GM21825 (cell line): Measurements from ENCODE around the gene PGP.

Source experiments
- ATAC-seq: cut with Tn5 transposase; IDR thresholded peaks from one replicate; pipeline ENCODE4 v1.9.1; 2021; ENCODE audit warnings: mild to moderate bottlenecking, moderate library complexity; ENCODE audit not compliant: unreplicated experiment

The PGP gene

DNA sequence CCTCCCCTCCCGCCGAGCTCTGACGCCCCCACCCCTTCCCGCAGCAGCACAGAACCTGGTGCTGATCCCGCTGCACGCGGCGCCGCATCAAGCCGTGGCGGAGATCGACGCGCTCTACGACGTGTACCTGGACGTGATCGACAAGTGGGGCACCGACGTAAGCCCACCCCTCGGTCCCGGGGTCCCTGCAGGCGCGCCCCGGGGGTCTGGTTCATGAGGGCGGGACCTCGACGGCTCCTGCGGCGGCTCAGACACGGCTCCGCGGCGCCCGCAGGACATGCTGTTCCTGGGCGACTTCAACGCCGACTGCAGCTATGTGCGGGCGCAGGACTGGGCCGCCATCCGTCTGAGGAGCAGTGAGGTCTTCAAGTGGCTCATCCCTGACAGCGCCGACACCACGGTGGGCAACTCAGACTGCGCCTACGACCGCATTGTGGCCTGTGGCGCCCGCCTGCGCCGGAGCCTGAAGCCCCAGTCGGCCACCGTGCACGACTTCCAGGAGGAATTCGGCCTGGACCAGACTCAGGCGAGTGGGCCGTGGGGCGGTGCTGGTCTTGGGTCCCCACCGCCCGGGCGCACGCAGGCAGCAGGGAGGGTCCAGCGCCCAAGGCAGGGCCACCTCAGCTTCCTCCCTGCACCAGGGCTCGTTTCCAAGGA, 23.0 kb upstream of the PGP start:
- ATAC-seq: no peak

- no peak for ATAC-seq
Observed at GRCh38 chr16:2237102-2237482, 22.5 kb upstream of the PGP start.

- ATAC-seq: no peak
Observed at GRCh38 chr16:2236337-2237101, 21.9 kb upstream of the PGP start, which contains the start of gene DNASE1L2. Gene DNASE1L2, plus strand, starts transcription at chr16:2236444. Its CDS starts 373 bp downstream, at chr16:2236817.

DNA sequence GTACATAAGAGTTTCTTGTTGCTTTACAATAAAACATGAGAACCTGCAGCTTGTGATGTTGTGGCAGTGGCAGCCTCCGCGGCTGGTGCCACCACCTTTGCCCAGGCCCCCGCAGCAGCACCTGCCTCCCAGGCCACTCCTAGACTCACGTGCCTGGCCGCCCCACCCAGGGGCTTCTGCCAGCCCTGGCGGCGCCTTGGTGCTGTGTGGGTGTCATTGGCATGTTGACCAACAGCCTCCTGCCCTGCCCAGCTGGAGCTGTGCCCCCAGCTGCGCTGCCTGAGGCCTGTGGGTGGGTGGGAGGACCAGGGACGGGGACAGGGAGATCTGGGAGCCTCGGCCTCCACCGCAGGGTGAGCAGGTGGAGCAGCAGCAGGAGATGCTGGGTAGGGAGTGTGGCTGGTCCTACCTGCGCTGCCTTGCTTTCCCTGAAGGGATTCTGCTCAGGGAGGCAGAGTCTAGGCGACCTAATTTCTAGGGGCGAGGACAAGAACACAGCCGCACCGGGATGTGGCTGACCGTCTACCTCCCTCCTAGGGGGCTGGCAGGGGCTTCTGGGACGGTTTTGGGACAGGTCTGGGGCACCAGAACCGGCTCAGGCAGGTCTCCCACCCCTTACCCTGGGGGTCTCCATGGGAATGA, 21.2 kb upstream of the PGP start:
- ATAC-seq: no peak

GRCh38 chr16:2235234-2235651, 20.6 kb upstream of the PGP start:
- ATAC-seq: no peak

GRCh38 chr16:2234813-2235170, 20.2 kb upstream of the PGP start:
- ATAC-seq: no peak

DNA sequence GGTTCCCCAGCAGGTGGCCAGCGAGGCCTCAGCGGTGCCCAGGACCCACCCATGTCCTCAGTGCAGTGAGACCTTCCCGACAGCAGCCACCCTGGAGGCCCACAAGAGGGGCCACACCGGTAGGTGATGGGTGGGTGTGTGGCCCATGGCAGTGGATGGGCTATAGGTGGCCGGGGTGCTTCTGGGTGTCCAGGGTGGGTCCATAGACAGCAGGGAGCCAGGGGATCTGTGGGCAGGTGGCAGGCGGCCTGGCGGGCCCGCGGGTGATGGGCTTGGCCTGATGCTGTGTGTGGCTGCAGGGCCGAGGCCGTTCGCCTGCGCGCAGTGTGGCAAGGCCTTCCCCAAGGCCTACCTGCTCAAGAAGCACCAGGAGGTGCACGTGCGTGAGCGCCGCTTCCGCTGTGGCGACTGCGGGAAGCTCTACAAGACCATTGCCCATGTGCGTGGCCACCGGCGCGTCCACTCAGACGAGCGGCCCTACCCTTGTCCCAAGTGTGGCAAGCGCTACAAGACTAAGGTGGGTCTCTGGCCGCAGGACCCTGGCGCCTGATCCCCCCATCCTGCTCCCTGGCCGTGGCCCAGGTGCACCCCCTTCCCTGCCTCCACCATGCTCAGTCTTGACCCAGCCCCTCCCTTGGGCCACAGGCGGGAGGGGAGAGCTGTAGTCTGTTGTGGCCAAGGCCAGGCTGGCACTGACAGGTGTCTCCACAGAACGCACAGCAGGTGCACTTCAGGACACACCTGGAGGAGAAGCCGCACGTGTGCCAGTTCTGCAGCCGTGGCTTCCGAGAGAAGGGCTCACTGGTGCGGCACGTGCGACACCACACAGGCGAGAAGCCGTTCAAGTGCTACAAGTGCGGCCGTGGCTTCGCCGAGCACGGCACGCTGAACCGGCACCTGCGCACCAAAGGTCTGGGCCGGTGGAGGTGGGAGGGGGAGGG, 19.5 kb upstream of the PGP start:
- ATAC-seq: no peak

DNA sequence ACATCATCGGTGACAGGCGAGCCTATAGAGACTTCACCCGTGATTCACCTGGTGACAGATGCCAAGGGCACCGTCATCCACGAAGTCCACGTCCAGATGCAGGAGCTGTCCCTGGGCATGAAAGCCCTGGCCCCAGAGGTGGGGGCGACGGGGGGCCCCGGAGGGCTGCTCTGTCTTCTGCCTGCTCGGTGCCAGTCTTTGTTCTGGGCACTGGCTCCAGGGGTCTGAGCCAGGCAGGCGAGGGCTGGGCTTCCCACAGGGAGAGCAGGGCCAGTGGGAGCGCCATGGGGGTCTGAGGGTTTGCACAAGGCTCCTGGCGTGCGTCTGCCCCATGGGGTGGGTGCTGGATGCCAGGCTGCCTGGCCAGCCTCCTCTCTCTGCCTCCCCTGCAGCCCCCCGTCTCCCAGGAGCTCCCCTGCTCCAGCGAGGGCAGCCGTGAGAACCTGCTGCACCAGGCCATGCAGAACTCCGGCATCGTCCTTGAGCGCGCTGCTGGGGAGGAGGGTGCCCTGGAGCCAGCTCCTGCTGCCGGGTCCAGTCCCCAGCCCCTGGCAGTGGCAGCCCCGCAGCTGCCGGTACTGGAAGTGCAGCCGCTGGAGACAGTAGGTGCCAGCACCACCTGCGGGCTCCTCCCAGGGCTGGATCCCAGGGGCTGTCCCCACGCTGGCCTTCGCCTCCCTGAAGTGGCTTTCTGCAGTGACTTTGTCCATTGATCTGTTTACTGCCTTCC, 18.6 kb upstream of the PGP start:
- ATAC-seq: no peak

- ATAC-seq: no peak
Observed at GRCh38 chr16:2232094-2232990, 17.7 kb upstream of the PGP start.

- ATAC-seq: no peak
Observed at GRCh38 chr16:2231016-2231931, 16.6 kb upstream of the PGP start.

DNA sequence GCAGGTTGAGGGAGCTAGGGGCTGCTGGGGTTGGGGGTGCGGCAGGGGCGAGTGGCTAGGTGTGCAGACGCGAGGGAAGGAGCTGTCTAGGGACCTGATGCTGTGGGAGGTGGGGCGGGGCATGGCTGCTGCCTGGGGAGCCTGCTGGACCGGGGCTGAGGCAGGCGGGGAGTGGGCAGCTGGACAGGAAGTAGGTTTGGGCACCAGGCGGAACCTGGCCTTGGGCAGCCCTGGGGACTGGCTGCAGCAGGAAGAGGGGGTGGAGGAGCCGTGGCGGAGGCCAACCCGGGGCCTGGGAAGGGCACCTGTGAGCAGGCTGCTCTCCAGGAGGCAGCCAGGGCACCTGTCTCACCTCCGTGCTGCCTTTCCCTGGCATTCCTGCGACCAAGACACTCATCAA, 15.7 kb upstream of the PGP start:
- ATAC-seq: no peak

GRCh38 chr16:2229632-2230250, 15.1 kb upstream of the PGP start:
- no peak for ATAC-seq

DNA sequence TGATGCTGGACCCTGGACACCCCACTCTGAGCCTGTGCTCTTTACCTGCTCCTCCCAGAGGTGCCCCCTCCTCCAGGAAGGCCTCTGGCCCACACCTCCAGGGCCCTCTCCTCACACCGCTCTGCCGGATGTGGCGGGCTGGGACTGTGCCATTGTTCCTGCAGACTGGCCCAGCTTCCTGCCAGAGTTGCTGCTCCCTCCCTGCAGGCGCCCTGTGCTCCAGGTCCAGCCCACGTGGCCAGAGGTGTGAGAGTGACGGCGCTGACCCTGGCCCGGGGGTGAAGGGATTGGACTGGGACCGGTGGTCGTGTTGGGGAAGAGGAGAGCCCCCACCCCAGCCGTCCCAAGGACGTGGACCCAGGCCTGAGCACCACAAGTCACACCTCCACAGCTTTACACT, 14.5 kb upstream of the PGP start:
- no peak for ATAC-seq

GRCh38 chr16:2228161-2228824, 13.7 kb upstream of the PGP start:
- no peak for ATAC-seq

GRCh38 chr16:2226918-2227317, 12.3 kb upstream of the PGP start:
- ATAC-seq: no peak

- ATAC-seq: no peak
Observed at GRCh38 chr16:2226245-2226793, 11.7 kb upstream of the PGP start.

DNA sequence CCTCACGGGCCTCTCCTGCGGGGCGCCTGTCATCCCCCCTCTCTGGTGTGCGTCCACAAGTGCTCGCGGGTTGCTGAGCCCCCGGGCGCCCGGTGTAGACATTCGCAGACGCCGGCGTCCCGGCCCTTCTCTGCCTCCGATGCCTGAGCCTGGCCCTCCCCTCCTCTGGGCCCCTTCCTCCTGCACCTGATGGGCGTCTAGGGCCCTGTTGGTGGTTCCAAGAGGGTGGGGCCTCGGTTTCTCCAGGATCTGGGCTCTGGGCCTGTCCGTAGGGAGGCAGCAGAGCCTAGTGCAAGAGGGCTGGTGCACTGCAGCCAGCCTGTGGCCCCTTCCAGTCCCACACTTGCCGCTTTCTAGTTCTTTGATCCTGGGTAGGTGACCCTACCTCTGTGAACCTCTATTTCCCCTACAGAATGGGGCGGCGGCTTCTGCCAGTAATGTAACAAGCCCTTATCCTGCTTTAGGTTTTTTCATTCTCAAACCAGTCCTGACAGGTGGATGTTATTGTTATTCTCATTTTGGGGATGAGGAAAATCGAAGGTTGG, 9.4 kb upstream of the PGP start:
- ATAC-seq: peak; percentile 14
